ENCODE results near the gene NUCB1. TPM values are rescaled to one million over a fixed set of nuclear protein-coding genes. Genes with fewer than 3 reads are reported as not detected.

NUCB1 gene
- total and polyA plus RNA-seq, 8 donors, result 68.9 to 503 (median 123) TPM

- Histone ChIP-seq H3K27ac (no peak overlapping the region), H3K36me3 (no peaks in the 10 kb centered on the region), H3K9me3 (peaks cover 0 to 5% (median 3%) of the 10 kb centered on the region in 4 donors), H3K4me1 (peaks cover 5 to 20% (median 12%) of the 10 kb centered on the region in 4 donors), H3K4me3 (no peak overlapping the region), H3K27me3 (peaks cover 0 to 9% (median 0%) of the 10 kb centered on the region in 3 donors)
- WGBS, 5 donors, result 93 to 96% (median 95%) methylated on average over 25 of the region's 25 CpGs
- intact Hi-C loops (cut with DNase I; ENCODE audit: low total_unique reads), result no loop called here
- DNase-seq, result no peak
- TF ChIP-seq POLR2A (IDR thresholded peaks at IDR 0.05) (no peak), EP300 (IDR thresholded peaks at IDR 0.05) (no peak), POLR2AphosphoS5 (IDR thresholded peaks at IDR 0.05) (no peak), CTCF (IDR thresholded peaks at IDR 0.05) (no peak)
Measured at GRCh38 chr19:48935864-48936263, 35.8 kb downstream of the NUCB1 start.

GRCh38 chr19:48938256-48938655 lies 38.1 kb downstream of the NUCB1 start:
- Histone ChIP-seq H3K36me3 (no peaks in the 10 kb centered on the region), H3K27me3 (no peaks in the 10 kb centered on the region), H3K9me3 (peaks cover 0 to 11% (median 7%) of the 10 kb centered on the region in 4 donors), H3K27ac (no peak overlapping the region), H3K4me1 (peaks cover 1 to 14% (median 8%) of the 10 kb centered on the region in 4 donors), H3K4me3 (no peak overlapping the region)
- intact Hi-C loops (cut with DNase I; ENCODE audit: low total_unique reads), result no loop called here
- no peak for DNase-seq
- no peak for TF ChIP-seq CTCF (IDR thresholded peaks at IDR 0.05)
- no peak for TF ChIP-seq POLR2AphosphoS5 (IDR thresholded peaks at IDR 0.05)
- 70 to 85% (median 79%) methylated on average over 7 of the region's 7 CpGs for WGBS, 5 donors

GRCh38 chr19:48940902-48941301 lies 40.8 kb downstream of the NUCB1 start:
- Histone ChIP-seq H3K27me3 (no peaks in the 10 kb centered on the region), H3K36me3 (no peaks in the 10 kb centered on the region), H3K4me3 (no peak overlapping the region), H3K27ac (no peak overlapping the region), H3K4me1 (peaks cover 0 to 4% (median 0%) of the 10 kb centered on the region in 4 donors), H3K9me3 (peaks cover 0 to 11% (median 7%) of the 10 kb centered on the region in 4 donors)
- TF ChIP-seq POLR2AphosphoS5 (IDR thresholded peaks at IDR 0.05) (no peak), CTCF (IDR thresholded peaks at IDR 0.05) (no peak), POLR2A (IDR thresholded peaks at IDR 0.05) (no peak), EP300 (IDR thresholded peaks at IDR 0.05) (no peak)
- WGBS, 5 donors, result 95 to 98% (median 97%) methylated on average over 5 of the region's 5 CpGs
- DNase-seq, result no peak
- intact Hi-C loops (cut with DNase I; ENCODE audit: low total_unique reads), result no loop called here

- DNase-seq, result no peak
- no peak overlapping the region for H3K4me3 ChIP-seq
- no peak overlapping the region for H3K27ac ChIP-seq
- H3K4me1 ChIP-seq, result no peaks in the 10 kb centered on the region
- WGBS, 5 donors, result 90 to 97% (median 90%) methylated on average over 6 of the region's 6 CpGs
- H3K9me3 ChIP-seq, result peaks cover 0 to 18% (median 10%) of the 10 kb centered on the region in 4 donors
- H3K36me3 ChIP-seq, result no peaks in the 10 kb centered on the region
- no peak for TF ChIP-seq POLR2AphosphoS5 (IDR thresholded peaks at IDR 0.05)
- intact Hi-C loops (cut with DNase I; ENCODE audit: low total_unique reads), result no loop called here
- H3K27me3 ChIP-seq, result no peaks in the 10 kb centered on the region
Measured at GRCh38 chr19:48943081-48943480, 43.0 kb downstream of the NUCB1 start.

- no peak for TF ChIP-seq POLR2A (IDR thresholded peaks at IDR 0.05)
- no peak for TF ChIP-seq EP300 (IDR thresholded peaks at IDR 0.05)
- TF ChIP-seq POLR2AphosphoS5 (IDR thresholded peaks at IDR 0.05), result no peak
- no peak for TF ChIP-seq CTCF (IDR thresholded peaks at IDR 0.05)
- 86 to 97% (median 93%) methylated on average over 5 of the region's 5 CpGs for WGBS, 5 donors
- H3K27me3 ChIP-seq, result no peaks in the 10 kb centered on the region
- no peaks in the 10 kb centered on the region for H3K4me1 ChIP-seq
- no peak overlapping the region for H3K4me3 ChIP-seq
- H3K9me3 ChIP-seq, result peaks cover 0 to 18% (median 9%) of the 10 kb centered on the region in 4 donors
- no peak overlapping the region for H3K27ac ChIP-seq
- intact Hi-C loops (cut with DNase I; ENCODE audit: low total_unique reads), result no loop called here
- no peaks in the 10 kb centered on the region for H3K36me3 ChIP-seq
- DNase-seq, result no peak
Measured at GRCh38 chr19:48945415-48945814, 45.3 kb downstream of the NUCB1 start.

All from stomach (tissue), 9 donors.